Activated CD4-positive, CD25-positive, alpha-beta regulatory T cell (primary cell): ENCODE results near the gene SLC6A3.

Experiments used
- DNase-seq, 4 experiments: peaks; one replicate each; lab custom pipeline; 2025; lab: John Stamatoyannopoulos, UW

The SLC6A3 gene

DNA sequence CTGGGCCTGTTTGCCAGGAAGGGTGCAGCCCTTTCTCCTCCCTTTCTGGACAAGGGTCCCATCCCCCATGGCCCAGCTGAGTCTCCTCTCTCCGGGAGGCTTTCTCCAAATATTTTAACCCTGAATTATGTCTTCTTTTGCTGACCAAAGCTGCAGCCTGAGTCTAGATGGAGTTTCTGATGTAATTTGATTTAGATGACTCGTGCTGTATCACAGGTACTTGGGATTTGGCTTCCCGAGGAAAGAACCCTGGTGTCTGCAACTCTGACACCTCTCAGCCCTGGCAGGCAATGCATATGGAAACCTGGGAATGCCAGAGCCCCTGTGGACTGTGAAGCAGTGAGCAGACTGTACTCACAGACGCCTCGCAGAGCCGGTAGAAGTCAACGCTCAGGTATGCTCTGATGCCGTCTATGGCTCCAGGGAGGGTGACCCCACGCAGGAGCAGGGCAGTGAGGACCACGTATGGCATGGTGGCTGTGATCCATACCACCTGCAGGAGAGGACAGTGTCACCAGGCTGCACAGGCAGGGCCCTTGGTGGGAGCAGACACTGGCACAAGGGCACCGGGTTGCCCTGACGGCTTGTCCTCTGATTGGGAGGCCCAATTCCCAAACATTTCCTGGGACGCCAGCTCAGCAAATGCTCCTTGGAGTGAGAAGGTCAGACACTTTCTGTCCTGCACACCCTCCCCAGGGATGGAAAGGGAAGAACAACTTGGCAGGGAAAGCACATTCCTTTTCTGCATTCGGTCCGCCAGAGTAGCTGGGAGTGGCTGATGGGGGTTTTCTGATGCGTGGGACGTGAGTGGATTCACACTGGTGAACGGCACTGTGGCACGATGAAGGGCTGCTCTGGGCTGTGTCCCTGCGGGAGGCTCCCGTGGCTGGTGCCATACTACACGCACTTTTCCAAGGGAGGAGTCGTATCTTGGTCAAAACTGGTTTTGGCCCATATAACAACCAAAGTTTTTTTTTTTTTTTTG lies 24.7 kb downstream of the SLC6A3 start:
- DNase-seq = no peak

DNA sequence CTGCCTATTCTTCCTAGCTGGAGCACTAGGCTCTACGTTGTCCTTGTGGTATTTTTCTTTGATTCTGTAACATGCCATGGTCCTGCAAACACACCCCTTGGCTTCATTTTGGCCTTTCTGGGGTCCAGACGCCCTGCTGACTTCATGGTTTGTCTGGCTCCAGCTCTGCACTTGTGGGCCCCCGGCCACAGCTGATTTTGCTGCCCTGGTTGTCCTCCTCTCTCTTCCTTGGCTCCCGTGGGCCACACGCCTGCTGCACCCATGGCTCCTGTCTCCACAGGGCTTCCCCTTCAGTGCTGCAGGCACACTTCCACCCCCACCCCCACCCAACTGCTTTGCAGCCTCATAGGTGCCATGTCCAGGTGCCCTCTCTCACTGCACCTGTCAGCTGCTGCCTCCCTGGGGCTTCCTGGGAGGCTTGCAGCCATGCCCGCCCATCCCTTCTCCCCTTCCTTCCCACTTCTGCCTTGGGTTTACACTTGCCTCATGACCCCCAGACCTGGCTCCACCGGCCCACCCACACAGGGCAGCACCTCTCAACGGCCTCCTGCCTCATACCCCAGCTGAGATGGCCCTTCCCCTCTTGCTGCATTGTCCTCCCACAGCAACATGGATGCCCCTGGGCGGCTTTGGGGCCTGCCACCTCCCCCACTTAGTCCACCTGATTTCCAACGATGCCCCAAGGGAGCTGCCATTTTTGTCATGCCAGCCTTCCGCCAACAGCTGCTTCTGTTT lies 25.6 kb downstream of the SLC6A3 start:
- DNase-seq = no peak

DNA sequence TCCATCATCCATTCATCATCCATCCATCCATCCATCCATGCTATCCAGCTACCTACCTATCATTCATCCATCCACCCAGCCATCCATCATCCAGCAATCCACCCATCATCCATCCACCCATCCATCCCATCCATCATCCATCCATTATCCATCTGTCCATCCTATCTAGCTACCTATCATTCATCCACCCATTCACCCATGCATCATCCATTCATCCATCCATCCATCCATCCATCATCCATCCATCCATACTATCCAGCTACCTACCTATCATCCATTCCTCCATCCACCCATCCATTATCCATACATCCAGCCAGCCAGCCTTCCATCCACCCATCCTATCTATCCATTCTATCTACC lies 26.3 kb downstream of the SLC6A3 start:
- no peak for DNase-seq

DNA sequence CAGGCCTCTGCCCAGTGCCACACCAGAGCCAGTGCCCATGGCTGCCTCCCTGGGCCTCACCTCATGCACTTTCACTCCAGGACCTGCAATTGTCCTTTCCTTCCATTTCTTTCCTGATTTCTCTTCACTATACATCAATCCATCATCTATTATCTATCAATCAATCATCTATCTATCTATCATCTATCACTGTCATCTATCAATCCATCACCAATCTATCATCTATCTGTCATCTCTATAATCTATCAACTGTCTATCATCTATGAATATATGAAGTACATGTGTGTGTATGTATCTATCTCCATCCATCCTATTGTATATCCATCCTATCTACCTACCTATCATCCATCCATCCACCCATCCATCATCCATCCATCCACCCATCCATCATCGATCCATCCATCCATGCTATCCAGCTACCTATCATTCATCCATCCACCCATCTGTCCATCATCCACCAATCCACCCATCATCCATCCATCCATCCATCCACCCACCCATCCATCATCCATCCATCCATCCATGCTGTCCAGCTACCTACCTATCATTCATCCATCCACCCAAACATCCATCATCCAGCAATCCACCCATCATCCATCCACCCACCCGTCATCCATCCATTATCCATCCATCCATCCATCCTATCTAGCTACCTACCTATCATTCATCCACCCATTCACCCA lies 26.9 kb downstream of the SLC6A3 start:
- no peak for DNase-seq

DNA sequence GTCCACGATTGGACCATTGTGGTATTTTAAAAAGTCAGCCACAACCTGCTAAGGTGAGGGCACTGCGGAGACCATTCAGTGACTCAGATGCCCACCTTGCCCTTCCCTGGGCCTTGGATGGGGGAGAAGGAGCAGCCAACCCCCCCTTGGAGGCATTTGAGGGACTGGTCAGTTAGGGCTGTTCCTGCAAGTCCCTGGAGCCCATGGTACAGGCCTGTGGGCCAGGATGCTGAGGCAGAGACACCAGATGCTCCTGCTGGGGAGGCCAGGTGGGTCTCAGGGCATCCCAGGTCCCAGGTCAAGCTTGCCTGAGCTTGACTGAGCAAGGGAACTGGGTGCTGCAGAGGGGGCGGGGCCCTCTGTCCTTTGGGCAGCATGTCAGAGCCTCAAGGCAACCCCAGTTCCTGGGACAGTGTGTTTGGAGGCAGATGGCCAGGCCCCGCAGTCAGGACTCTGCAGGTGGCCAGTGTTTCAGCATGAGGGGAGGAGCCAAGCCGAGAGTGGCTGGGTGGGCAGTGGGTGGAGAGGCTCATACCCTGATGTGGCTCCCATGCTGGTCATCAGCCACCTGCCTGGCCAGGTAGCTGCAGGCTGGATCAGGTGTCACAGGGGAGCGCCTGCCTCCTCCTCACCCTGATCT lies 27.5 kb downstream of the SLC6A3 start:
- DNase-seq = no peak

DNA sequence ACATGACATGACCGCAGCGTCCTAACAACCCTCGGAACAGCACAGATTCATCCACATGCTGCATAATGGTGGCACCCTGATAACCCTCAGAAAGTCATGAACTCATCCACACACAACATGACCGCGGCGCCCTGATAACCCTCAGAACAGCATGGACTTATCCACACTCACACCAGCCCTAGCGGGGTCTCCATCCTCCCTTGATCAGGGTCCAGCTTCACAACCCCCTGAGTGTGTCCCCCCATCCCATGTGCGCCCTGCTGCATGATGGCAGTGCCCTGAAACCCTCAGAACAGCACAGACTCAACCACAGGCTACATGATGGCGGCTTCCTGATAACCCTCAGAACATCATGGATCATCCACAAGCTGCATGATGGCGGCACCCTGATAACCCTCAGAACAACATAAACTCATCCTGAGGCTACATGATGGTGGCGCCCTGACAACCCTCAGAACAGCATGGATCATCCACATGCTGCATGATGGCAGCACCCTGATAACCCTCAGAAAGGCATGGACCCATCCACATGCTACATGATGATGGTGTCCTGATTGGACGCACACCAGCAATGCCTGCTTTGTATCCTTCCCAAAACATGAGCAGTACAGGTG lies 28.3 kb downstream of the SLC6A3 start:
- no peak for DNase-seq

DNA sequence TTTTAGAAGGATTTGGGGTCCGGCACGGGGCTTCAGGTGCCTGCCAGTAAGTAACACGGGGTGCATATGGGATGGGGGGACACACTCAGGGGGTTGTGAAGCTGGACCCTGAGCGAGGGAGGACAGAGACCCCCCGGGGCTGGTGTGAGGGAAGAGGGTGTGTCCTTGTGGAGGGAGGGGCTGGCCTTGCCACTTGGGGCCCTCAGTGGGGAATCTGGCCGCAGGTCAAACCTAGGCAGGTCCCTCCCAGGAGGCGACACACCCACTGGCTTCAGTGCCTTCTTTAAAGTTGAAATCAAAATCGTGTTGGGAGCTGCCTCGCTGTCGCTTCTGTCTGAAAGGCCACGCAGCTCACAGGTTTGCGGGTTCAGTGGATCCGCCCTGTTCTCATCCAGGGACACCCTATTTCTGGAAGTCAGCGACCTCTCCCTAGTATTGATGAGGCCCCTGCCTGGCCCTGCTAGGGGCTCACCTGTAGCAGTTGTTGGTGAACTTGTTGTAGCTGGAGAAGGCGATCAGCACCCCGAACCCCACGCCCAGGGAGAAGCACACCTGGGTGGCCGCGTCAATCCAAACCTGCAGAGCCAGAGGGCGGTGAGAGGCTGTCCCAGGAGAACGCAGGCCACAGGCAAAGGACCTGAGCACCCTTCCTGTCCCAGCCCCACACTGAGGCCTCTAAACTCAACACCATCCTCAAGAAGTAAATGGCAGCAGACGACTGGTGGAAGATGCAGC lies 29.4 kb downstream of the SLC6A3 start:
- no peak for DNase-seq

DNA sequence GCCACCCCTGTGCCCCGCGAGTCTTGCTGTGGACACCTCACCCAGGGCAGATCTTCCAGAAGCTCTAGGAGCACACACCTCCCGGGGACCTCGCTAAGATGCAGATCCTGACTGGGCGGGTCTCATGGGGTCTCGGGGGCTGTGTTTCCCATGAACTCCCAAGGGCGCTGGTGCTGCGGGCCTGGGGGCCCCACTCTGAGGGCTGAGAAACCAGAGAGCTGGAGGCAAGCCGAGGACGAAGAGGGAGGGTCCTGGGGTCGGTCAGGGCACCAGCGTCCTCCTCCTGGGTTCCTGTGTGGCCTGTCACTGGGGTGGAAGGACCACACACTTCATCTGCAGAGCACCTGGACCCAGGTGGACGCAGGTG lies 30.2 kb downstream of the SLC6A3 start:
- no peak for DNase-seq

DNA sequence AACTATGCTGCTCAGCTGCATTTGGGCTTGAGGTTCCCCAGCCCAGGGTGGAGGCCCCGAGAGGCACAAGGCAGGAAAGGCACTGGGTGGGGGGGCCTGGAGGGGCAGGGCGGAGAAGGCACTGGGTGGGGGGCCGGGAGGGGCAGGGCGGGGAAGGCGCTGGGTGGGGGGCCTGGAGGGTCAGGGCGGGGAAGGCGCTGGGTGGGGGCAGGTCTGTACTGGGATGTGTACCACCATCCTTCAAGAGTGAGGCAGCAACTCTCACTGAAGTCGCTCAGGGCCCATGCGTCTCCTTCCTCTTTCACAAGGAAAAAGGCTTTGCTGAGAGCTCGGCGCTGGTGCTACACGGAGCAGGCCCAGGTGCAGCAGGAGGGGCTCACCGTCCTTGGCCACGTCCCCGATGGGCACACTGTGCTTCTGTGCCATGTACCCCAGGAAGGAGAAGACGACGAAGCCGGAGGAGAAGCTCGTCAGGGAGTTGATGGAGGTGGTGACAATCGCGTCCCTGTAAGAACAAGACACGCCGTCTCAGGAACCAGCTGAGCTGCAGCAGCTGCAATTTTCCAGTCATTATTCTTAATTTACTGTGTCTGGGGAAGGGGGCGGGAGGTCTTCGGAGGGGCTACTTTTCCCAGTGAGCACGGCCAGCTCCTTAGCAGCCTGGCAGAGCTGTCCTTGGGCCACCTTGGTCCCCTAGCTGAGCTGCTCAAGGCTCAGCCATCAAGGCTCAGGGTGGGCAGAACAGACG lies 30.8 kb downstream of the SLC6A3 start:
- DNase-seq = peak in 1 of 4 experiments; percentile 19

DNA sequence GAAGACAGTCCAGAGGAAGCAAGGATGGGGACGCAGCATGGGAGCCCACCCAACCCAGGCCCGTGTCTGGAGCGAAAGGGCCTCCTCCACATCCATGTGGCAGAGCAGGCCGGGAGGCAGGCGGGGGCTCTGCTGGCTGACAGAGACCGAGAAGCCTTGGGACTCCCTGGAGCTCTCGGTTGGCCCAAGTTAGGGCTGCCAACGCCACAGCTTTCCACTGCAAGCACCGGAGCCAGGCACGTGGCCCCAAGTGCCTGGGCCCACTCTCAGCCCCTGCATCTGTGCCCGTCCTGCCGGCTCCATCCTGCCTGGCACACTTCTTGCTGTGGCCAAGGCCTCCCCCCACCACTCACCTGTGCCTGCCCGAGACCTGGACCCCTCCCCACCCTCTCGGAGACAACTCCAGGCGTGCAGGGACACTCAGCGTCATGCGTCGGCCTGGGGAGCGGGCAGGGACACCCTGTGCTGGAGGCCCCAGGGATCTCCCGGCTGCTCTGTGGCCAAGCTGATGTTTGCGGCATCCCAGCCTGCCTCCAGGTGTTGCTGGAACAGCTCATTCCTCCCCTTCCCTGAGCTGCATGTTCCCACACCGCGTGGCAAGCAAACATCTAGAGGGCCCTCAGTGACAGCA lies 31.5 kb downstream of the SLC6A3 start:
- DNase-seq = no peak

DNA sequence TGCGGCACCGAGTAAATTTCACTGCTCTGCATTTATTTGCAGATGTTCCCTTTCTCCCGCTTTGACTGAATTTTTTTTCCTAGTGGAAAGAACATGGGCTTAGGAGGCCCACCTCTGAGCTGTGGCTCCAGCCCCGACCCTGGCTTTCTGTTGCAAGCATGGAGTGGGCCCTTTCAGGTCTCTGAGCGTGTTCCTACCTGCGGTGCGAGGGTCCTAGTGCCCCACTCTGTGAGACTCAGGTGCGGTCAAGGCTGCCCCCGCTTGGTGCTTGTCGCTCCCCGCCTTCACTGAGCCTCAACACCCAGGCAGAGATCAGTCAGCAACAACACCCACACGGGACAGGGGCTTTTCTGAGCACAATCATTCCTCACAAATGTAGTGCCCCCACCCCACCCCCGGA lies 32.0 kb downstream of the SLC6A3 start:
- no peak for DNase-seq

DNA sequence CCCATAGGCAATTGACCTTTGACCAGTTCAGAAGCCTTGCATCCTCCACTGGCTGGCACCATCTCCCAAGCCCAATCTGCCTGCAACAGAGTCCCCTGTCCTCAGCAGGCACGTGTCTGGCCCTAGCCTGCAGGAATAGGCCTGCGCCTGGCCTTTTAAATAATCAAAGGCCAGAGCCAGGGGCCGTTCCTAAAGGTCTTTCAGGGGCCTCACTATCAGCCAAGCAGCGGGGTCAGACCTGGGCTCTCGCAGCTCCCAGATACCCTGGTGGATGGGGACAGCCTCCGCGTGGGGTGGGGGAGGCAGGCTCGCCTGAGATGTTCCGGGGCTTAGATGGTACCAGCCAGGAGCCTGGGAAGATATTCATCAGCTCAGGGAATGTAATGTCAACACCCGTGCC lies 32.6 kb downstream of the SLC6A3 start:
- no peak for DNase-seq

DNA sequence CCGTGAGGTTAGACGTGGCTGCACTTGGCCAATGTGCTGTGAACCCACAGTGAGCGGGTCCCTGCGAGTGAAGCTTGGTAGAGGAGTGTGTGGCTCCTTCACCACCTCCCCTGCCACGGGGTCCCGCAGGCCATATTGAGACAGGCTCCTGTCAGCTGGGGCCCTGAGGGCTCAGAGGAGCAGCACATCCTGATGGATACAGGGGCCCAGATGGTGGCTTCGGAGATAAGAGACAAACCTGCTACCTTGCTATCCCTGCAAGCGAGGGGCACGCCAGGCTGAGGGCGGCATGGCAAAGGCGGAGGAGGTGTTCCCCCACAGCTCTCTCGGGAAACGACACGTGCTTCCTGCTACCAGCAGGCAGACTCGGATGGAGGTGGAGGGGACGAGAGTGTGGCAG lies 33.1 kb downstream of the SLC6A3 start:
- no peak for DNase-seq

DNA sequence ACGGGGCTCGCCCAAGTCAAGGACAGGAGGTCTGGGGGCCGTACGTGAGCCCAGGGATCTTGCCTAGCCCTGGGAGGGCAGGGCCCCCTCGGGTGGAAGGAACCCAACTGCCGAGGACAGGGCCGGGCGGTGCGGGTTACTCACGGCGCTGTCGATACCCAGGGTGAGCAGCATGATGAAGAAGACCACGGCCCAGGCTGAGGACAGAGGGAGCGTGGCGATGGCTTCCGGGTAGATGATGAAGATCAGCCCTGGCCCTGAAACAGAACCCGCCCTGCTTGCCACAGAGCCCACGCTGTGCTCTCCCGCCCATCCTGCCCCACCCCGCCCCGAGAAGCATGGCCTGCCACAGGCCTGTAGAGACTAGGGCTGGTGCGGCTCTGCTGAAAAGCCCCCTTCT lies 34.1 kb downstream of the SLC6A3 start:
- DNase-seq = no peak

DNA sequence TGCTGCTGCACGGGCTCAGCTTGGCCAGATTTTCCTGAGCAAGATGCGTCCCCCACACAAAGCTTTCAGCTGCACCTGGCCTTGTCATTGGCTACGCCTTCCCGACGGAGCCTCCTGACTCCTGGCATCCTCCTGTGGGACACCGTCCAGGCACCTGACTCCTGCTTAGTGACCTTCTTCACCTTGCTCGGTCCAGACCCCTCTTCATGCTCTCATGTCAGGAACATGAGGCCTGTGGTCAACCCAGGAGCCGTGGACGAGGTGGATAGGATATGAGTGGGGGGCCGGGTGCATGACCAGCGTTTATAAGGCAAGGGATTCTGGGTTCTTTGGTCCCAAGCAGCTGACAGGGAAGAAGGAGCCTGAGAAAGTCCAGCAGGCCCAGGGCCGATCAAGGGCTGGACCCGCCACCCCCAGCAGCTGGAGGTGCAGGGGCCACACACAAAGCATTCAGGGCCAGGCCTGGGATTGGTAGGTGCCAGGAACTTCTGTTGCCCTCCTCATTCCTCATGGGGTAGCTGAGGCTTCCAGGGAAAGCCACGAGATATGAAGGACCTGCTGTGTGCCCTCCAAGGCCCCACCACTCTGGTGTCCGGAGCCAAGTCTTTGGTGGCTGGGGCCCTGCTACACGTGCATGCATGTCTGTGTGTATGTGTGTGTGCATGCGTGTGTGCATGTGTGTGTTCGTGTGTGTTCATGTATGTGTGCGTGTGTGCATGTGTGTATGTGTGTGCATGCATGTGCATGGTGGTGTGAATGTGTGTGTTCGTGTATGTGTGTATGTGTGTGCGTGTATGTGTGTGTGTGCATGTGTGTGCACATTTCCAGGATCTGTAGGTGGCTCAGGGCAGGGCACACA lies 34.9 kb downstream of the SLC6A3 start:
- no peak for DNase-seq

DNA sequence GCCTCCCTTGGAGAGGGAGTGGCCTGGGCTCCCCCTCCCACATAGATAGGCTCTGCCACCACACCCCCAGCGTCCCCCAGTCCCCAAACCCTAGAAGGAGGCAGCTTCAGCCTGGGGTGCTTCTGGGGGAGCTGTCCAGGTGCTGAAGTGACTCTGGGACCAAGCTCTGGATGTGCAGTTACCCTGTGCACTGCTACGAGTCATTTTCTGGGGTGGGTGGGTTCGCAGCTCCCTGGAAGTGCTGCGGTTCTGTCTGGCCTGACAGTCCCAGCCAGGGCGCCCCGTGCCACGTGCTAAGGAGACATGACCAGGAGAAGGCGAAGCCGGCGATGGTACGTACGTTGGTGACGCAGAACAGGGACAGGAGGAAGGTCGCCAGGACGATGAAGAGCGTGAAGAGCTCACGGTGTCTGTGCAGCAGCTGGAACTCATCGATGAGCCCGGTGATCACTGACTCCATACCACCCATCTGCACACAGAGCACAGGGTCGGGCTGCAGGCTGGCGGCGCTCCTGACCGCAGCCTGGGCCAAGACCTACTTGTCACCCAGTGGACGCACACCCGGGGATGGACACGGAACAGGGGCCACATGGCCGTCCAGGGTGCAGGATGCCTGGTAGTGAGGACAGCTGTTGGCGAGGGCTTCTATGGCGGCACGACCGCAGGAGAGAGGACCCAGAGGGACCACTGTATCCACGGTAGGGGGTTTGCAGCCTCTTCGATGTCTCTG lies 35.7 kb downstream of the SLC6A3 start:
- DNase-seq = no peak

DNA sequence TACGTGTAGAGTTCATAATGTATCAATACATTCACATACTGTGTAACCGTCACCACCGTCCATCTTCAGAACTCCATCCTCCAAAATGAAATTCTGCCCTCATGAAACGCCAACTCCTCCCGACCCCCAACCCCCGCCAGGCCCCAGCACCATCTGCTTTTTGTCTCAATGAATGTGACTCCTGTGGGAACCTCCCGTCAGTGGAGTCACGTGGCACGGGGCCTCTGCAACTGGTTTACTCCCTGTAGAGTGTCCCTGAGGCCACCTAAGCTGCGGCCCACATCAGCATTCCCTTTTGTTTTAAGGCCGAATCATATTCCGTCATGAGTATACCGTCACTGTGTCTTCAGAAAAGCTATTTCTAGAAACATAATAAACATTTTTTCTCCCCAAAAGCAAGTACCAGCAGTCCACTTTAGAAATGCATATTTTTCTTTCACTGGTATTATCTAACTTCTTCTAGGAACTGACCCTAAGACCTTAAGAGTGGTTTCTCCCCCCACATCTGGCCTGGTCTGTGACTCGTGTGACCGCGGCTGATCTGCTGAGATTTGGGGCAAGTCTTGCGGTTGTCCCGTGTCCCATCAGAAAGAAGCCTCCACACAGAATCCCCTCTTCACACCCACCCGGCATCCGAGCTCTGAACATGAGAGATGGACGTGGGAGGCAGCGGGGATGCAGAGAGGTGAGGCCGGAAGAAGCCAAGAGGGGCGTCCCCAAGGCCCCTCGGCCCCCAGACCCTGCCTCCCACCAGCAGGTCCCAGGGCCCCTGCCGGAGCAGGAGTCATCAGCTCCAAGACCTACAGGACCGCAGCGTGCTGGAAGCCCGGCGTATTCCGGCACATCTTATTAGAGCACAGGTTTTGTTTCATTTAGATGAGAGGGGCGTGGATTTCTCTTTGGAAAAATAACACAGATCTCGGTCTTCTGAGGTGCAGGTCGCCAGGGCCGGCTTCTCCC lies 38.3 kb downstream of the SLC6A3 start:
- no peak for DNase-seq
